DND-41 (cell line): ENCODE measurements around the gene FAM13A.

Experiments used
- ATAC-seq: fragments of 200-7000 bp; cut with Tn5 transposase; 3 replicates; pipeline ENCODE4 v1.9.1; 2021; ENCODE audit warnings: low read depth; ENCODE audit not compliant: insufficient read depth
- DNase-seq: peaks from one replicate; pipeline ENCODE4 v3.0.0-alpha.2; 2020
- H2AFZ ChIP-seq: 2 replicates; pipeline ENCODE4 v1.6.0; 2012; ENCODE audit warnings: low read depth, low read length
- H3K27ac ChIP-seq: 2 replicates; pipeline ENCODE4 v1.5.1; 2012; ENCODE audit warnings: low read length, inconsistent platforms
- H3K27me3 ChIP-seq: fragments of 200-600 bp; sonication (generic); 2 replicates; pipeline ENCODE4 v1.6.0; 2012; ENCODE audit warnings: low read length, mild to moderate bottlenecking, inconsistent platforms; ENCODE audit not compliant: insufficient read depth, poor library complexity
- H3K36me3 ChIP-seq: 2 replicates; pipeline ENCODE4 v1.5.1; 2012; ENCODE audit warnings: low read length, inconsistent platforms; ENCODE audit not compliant: insufficient read depth
- H3K4me1 ChIP-seq: 2 replicates; pipeline ENCODE4 v1.5.1; 2012; ENCODE audit warnings: mild to moderate bottlenecking, low read length; ENCODE audit not compliant: insufficient read depth
- H3K4me2 ChIP-seq: 2 replicates; pipeline ENCODE4 v1.6.0; 2012; ENCODE audit warnings: mild to moderate bottlenecking, moderate library complexity, low read length, inconsistent platforms; ENCODE audit not compliant: insufficient read depth
- H3K4me3 ChIP-seq, 2 experiments: fragments of 200-600 bp in 1 of 2; shearing (Covaris generic) in 1 of 2; 2 replicates each; pipeline ENCODE4 v1.5.1; 2012 to 2016; ENCODE audit warnings: inconsistent platforms in 2 of 2, low read length in 2 of 2, mild to moderate bottlenecking in 2 of 2, low read depth in 1 of 2, moderate library complexity in 1 of 2
- H3K79me2 ChIP-seq: 2 replicates; pipeline ENCODE4 v1.6.0; 2012; ENCODE audit warnings: low read length, inconsistent platforms; ENCODE audit not compliant: insufficient read depth
- H3K9ac ChIP-seq: 2 replicates; pipeline ENCODE4 v1.6.0; 2012; ENCODE audit warnings: low read depth, mild to moderate bottlenecking, inconsistent platforms, low read length, moderate library complexity
- H3K9me3 ChIP-seq: 2 replicates; pipeline ENCODE4 v1.5.1; 2012; ENCODE audit warnings: low read length, moderate library complexity, mild to moderate bottlenecking, inconsistent platforms; ENCODE audit not compliant: insufficient read depth, severe bottlenecking
- H4K20me1 ChIP-seq: 2 replicates; pipeline ENCODE4 v1.6.0; 2012; ENCODE audit warnings: low read length; ENCODE audit not compliant: insufficient read depth
- CTCF ChIP-seq: IDR thresholded peaks from 2 replicates; pipeline ENCODE4 v1.5.1; 2012; ENCODE audit warnings: borderline replicate concordance, low read length, moderate library complexity, mild to moderate bottlenecking; ENCODE audit not compliant: poor library complexity, severe bottlenecking; ENCODE audit errors: extremely low read depth
- EZH2 ChIP-seq: IDR thresholded peaks from 3 replicates; pipeline ENCODE4 v1.6.1; 2012; ENCODE audit warnings: borderline replicate concordance, low read depth, mild to moderate bottlenecking, moderate library complexity, low read length, inconsistent platforms; ENCODE audit not compliant: severe bottlenecking

The FAM13A gene

DNA sequence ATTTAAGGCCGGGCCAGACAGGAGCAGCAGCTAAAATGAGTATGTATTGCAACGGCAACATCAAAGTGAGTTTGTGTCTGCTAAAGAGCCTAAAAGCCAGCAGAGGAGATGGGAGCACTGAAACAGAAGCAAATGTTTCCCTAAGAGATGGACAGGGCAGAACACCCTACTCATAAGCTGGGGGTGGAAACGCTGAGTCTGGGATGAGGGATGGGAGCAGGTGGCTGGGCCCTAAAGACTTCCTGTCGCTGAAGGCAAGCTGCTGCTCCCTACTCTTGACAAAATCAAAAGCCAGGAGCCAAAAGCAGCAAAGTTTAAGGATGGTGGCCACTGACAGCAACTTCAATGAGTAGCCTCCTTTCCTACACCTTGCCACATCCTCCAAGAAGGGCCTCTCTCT, 318.8 kb downstream of the FAM13A start:
- DNase-seq (no peak), ATAC-seq (no peak; the same call in 2 of the 3 replicates)
- H3K27me3 ChIP-seq: no peaks in the 10 kb centered on the region
- H3K36me3 ChIP-seq: peaks cover 3% of the 10 kb centered on the region; the same call in 1 of the 2 replicates
- H4K20me1 ChIP-seq: no peaks in the 10 kb centered on the region
- H3K9me3 ChIP-seq: no peaks in the 10 kb centered on the region
- no peak overlapping the region for H3K9ac ChIP-seq
- no peak overlapping the region for H3K27ac ChIP-seq
- no peaks in the 10 kb centered on the region for H3K79me2 ChIP-seq
- no peak overlapping the region for H3K4me2 ChIP-seq
- H2AFZ ChIP-seq: no peak overlapping the region
- H3K4me1 ChIP-seq: no peaks in the 10 kb centered on the region
- TF ChIP-seq CTCF: no peak
- TF ChIP-seq EZH2: no peak
- H3K4me3 ChIP-seq: no peak overlapping the region

- Histone ChIP-seq H3K9me3 (no peaks in the 10 kb centered on the region), H3K4me1 (no peaks in the 10 kb centered on the region), H2AFZ (no peak overlapping the region), H3K79me2 (no peaks in the 10 kb centered on the region), H3K36me3 (peaks cover 3% of the 10 kb centered on the region; the same call in 1 of the 2 replicates), H3K4me3 (no peak overlapping the region), H3K4me2 (no peak overlapping the region), H3K27me3 (no peaks in the 10 kb centered on the region), H3K9ac (no peak overlapping the region), H4K20me1 (no peaks in the 10 kb centered on the region), H3K27ac (no peak overlapping the region)
- DNase-seq (peak; percentile 12), ATAC-seq (peak; percentile 63)
- TF ChIP-seq CTCF (no peak), EZH2 (no peak)
These were observed 319.6 kb downstream of the FAM13A start for GRCh38 chr4:88737307-88737941.

- Histone ChIP-seq H2AFZ (no peak overlapping the region), H3K79me2 (no peaks in the 10 kb centered on the region), H3K27me3 (no peaks in the 10 kb centered on the region), H3K4me3 (no peak overlapping the region), H4K20me1 (no peaks in the 10 kb centered on the region), H3K9ac (no peak overlapping the region), H3K27ac (no peak overlapping the region), H3K4me1 (no peaks in the 10 kb centered on the region), H3K4me2 (no peak overlapping the region), H3K9me3 (no peaks in the 10 kb centered on the region), H3K36me3 (peaks cover 3% of the 10 kb centered on the region; the same call in 1 of the 2 replicates)
- ATAC-seq: no peak
- no peak for TF ChIP-seq CTCF
- no peak for TF ChIP-seq EZH2
- DNase-seq: no peak
These were observed 320.7 kb downstream of the FAM13A start for GRCh38 chr4:88736264-88736663.

GRCh38 chr4:88735564-88735963, 321.4 kb downstream of the FAM13A start:
- Histone ChIP-seq H3K79me2 (no peaks in the 10 kb centered on the region), H3K27me3 (no peaks in the 10 kb centered on the region), H3K9ac (no peak overlapping the region), H3K36me3 (peaks cover 3% of the 10 kb centered on the region; the same call in 1 of the 2 replicates), H4K20me1 (no peaks in the 10 kb centered on the region), H3K9me3 (no peaks in the 10 kb centered on the region), H2AFZ (no peak overlapping the region), H3K4me2 (no peak overlapping the region), H3K27ac (no peak overlapping the region), H3K4me1 (no peaks in the 10 kb centered on the region), H3K4me3 (no peak overlapping the region)
- no peak for ATAC-seq
- TF ChIP-seq EZH2: no peak
- TF ChIP-seq CTCF: no peak
- DNase-seq: no peak
